ENCODE results near the gene HOXD13. TPM values are rescaled to one million over a fixed set of nuclear protein-coding genes. Genes with fewer than 3 reads are reported as not detected.
A peak's percentile ranks its signal among the peaks of the same experiment; 100 is the strongest.

Gene HOXD13
- total and polyA plus RNA-seq, 2 of the 8 experiments (the other 6 are each of a cell fraction or from before 2014, with no cell fraction given) = not detected

GRCh38 chr2:176118601-176119339, 26.2 kb downstream of the HOXD13 start:
- Histone ChIP-seq H4K8ac (ENCODE audit: extremely low read depth, insufficient read depth, low read length) (no peak overlapping the region), H3K36me3 (ENCODE audit: control insufficient read depth in 2 of 4, insufficient read depth in 4 of 4, low read length in 3 of 4) (peaks cover 0 to 28% (median 0%) of the 10 kb centered on the region in 4 experiments; a peak in 1 of 8 replicates), H3K9ac (replicated peaks in 1 of 4; ENCODE audit: extremely low read depth in 1 of 4, low read depth in 3 of 4, low read length in 3 of 4) (no peak overlapping the region), H3K79me2 (ENCODE audit: control insufficient read depth in 1 of 2, insufficient read depth in 2 of 2, low read length in 2 of 2) (no peaks in the 10 kb centered on the region), H2AFZ (ENCODE audit: low read length) (no peak overlapping the region), H3K79me1 (ENCODE audit: low read depth, low read length) (no peaks in the 10 kb centered on the region), H2BK20ac (ENCODE audit: low read length) (no peak overlapping the region), H3K4ac (replicated peaks; ENCODE audit: insufficient read length, low read depth, low read length) (no peak overlapping the region), H3K18ac (ENCODE audit: extremely low read depth, low read length) (no peak overlapping the region), H3K14ac (ENCODE audit: insufficient read length) (no peak overlapping the region), H3K23ac (ENCODE audit: insufficient read length) (no peak overlapping the region), H2BK12ac (ENCODE audit: low read depth, low read length) (no peak overlapping the region), H4K5ac (ENCODE audit: insufficient read length, low read depth, low read length) (no peak overlapping the region), H3K56ac (replicated peaks; ENCODE audit: insufficient read length, low read depth, low read length) (no peak overlapping the region), H2BK15ac (ENCODE audit: low read length) (no peak overlapping the region), H3K27me3 (replicated peaks in 1 of 4; ENCODE audit: control insufficient read depth in 3 of 4, extremely low read depth in 1 of 4, insufficient read depth in 3 of 4, low read length in 3 of 4) (peaks cover 93 to 100% (median 100%) of the 10 kb centered on the region in 4 experiments), H4K20me1 (replicated peaks in 1 of 2; ENCODE audit: control insufficient read depth in 1 of 2, insufficient read depth in 2 of 2, low read length in 2 of 2) (peaks cover 21 to 37% of the 10 kb centered on the region in 2 experiments), H2AK5ac (ENCODE audit: low read depth, low read length) (no peak overlapping the region), H3K4me3 (ENCODE audit: extremely low read depth in 1 of 4, insufficient read depth in 2 of 4, low read depth in 3 of 4, low read length in 4 of 4) (no peak overlapping the region), H2BK120ac (replicated peaks; ENCODE audit: low read depth, low read length) (no peak overlapping the region), H3K23me2 (ENCODE audit: low read depth, low read length) (peaks cover 2% of the 10 kb centered on the region; the same call in 1 of the 2 replicates), H3K9me3 (ENCODE audit: insufficient read depth in 2 of 2, low read depth in 1 of 2, low read length in 1 of 2) (peaks cover 0 to 16% of the 10 kb centered on the region in 2 experiments; a peak in 2 of 4 replicates), H2BK5ac (ENCODE audit: low read depth, low read length) (no peak overlapping the region), H4K91ac (replicated peaks; ENCODE audit: insufficient read length, low read length) (no peak overlapping the region), H3K4me1 (replicated peaks in 1 of 4; ENCODE audit: control insufficient read depth in 3 of 4, insufficient read depth in 4 of 4, low read length in 3 of 4) (peaks cover 0 to 13% (median 6%) of the 10 kb centered on the region in 4 experiments; a peak in 4 of 7 replicates), H3K4me2 (ENCODE audit: insufficient read depth in 1 of 2, low read depth in 2 of 2, low read length in 2 of 2) (no peak overlapping the region; a peak in 1 of 4 replicates), H3K27ac (ENCODE audit: low read depth, low read length) (no peak overlapping the region)
- DNase-seq (ENCODE audit: low read depth in 1 of 2, low spot score in 2 of 2) (peak in 1 of 2 experiments; percentile 69), FAIRE-seq (peak; percentile 87)
- 15% methylated on average over 24 of the region's 24 CpGs; no CpG with 5 or more reads in 1 of the 2 experiments for WGBS, 2 experiments (ENCODE audit: extremely low coverage in 1 of 2, insufficient coverage in 1 of 2, insufficient read length in 1 of 2, insufficient replicate concordance in 2 of 2, low coverage in 1 of 2, low lambda C conversion rate in 2 of 2, missing lambda C conversion rate in 1 of 2)
- CTCF ChIA-PET (ENCODE audit: partially characterized antibody) = interaction anchor here (0.6 to 5.1 kb wide), 5 partner anchors 8 to 518 kb away, joined by 3 to 19 read pairs (median 5); no protein-coding TSS in a partner anchor
- POLR2A ChIA-PET (ENCODE audit: partially characterized antibody) = no interaction called here
- TF ChIP-seq TCF12 (IDR thresholded peaks at IDR 0.05; ENCODE audit: low read depth, low read length) (0 out of 2 replicates have a peak, but pooled peaks have one; percentile 9), RNF2 (IDR thresholded peaks at IDR 0.05; ENCODE audit: borderline replicate concordance, low read depth, low read length, missing control alignments, poor library complexity, severe bottlenecking) (peak; percentile 39), JUN (IDR thresholded peaks at IDR 0.05; ENCODE audit: low read depth, low read length) (no peak), JUND (IDR thresholded peaks at IDR 0.05; ENCODE audit: low read length) (no peak), ASH2L (IDR thresholded peaks at IDR 0.05; ENCODE audit: low read length) (no peak), PHF8 (conservative IDR thresholded peaks at IDR 0.05; ENCODE audit: low read depth, low read length) (no peak), CTCF (IDR thresholded peaks at IDR 0.05; ENCODE audit: control extremely low read depth in 1 of 3, insufficient read depth in 1 of 3, low read depth in 1 of 3, low read length in 3 of 3) (peak; percentile 56 to 67 (median 64)), SIX5 (IDR thresholded peaks at IDR 0.05; ENCODE audit: low read depth, low read length) (no peak), KDM5A (IDR thresholded peaks at IDR 0.05; ENCODE audit: low read length) (no peak)

All from H1 (cell line).